Endothelial cell (in vitro differentiated cells): ENCODE data around the gene TMEM44. TPM values are rescaled to one million over a fixed set of nuclear protein-coding genes. Genes with fewer than 3 reads are reported as not detected.

Experiments used
- DNase-seq: peaks from one replicate; pipeline ENCODE4 v3.0.0; 2021; ENCODE audit warnings: low spot score
- H3K27ac Mint-ChIP-seq: one replicate; pipeline ENCODE4 v1.8.0; 2021; ENCODE audit warnings: mixed read lengths, inconsistent platforms; ENCODE audit not compliant: unreplicated experiment
- H3K27me3 Mint-ChIP-seq: one replicate; pipeline ENCODE4 v1.8.0; 2021; ENCODE audit warnings: mild to moderate bottlenecking, moderate library complexity, mixed read lengths, inconsistent platforms; ENCODE audit not compliant: unreplicated experiment
- H3K36me3 Mint-ChIP-seq: one replicate; pipeline ENCODE4 v1.8.0; 2021; ENCODE audit warnings: mild to moderate bottlenecking, low read depth, mixed read lengths, inconsistent platforms; ENCODE audit not compliant: unreplicated experiment
- H3K4me1 Mint-ChIP-seq: one replicate; pipeline ENCODE4 v1.8.0; 2021; ENCODE audit warnings: mild to moderate bottlenecking, mixed read lengths, inconsistent platforms; ENCODE audit not compliant: unreplicated experiment
- H3K4me3 Mint-ChIP-seq: one replicate; pipeline ENCODE4 v1.8.0; 2021; ENCODE audit warnings: mild to moderate bottlenecking, mixed read lengths, inconsistent platforms; ENCODE audit not compliant: unreplicated experiment
- H3K9me3 Mint-ChIP-seq: one replicate; pipeline ENCODE4 v1.8.0; 2021; ENCODE audit warnings: mixed read lengths, inconsistent platforms; ENCODE audit not compliant: unreplicated experiment
- total RNA-seq: library from RNA; stranded (reverse); fragmentation: NEBNext Ultra II Directional; extraction: Animal tissue kit (Norgen Biotek cat#: 25700); gene quantifications from one replicate; pipeline ENCODE4 v1.2.1, GENCODE V29; 2021; ENCODE audit not compliant: unreplicated experiment
- TF ChIP-seq, protein P1 (sequence below): fragments of 200-600 bp; sonication (generic); IDR thresholded peaks from one replicate; pipeline ENCODE4 v1.5.0; 2021; ENCODE audit warnings: antibody characterized with exemption; ENCODE audit not compliant: unreplicated experiment

Gene TMEM44
- total RNA-seq, 1 donor from 2014 or later: 51.1 TPM

DNA sequence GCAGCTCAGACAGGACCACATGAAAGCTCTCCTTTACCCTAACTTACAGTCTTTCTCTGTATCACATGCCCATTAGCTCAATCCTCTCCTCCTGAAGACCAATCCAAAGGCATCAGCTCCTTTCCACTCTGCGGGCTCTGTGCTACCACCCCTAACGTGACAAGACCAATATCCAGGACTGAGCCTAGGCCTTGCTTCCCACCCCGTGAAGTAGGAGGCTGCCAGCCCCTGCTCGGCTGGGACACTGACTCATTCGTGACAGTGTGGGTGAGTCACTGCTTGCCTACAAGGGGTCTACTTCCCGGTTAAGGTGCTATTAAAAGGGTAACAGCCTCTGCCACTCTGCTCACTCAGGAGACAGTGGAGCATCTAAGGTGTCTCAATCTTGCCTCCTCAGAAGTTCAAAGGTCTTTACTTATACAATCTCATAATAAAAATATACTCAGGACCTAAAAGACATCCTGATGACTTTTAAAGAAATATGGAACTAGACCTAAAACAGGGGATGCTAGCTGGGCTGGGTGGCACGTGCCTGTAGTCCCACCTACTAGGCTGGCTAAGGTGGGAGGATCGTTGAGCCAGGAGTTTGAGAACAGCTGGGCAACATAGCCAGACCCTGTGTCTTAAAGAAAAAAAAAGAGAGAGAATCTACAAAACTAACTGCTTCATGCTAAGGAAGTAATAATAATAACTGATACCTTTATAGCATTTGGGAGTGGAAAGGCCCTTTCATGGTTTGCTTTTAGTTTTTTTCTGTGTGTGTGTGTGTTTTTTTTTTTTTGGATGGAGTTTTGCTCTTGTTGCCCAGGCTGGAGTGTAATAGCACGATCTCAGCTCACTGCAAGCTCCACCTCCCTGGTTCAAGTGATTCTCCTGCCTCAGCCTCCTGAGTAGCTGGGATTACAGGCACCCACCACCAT, 55.0 kb downstream of the TMEM44 start:
- Mint-ChIP-seq H3K27me3 (peaks cover 9% of the 10 kb centered on the region), H3K4me3 (no peak overlapping the region), H3K4me1 (no peaks in the 10 kb centered on the region), H3K36me3 (no peaks in the 10 kb centered on the region), H3K9me3 (no peaks in the 10 kb centered on the region), H3K27ac (no peak overlapping the region)
- TF ChIP-seq, protein P1, sequence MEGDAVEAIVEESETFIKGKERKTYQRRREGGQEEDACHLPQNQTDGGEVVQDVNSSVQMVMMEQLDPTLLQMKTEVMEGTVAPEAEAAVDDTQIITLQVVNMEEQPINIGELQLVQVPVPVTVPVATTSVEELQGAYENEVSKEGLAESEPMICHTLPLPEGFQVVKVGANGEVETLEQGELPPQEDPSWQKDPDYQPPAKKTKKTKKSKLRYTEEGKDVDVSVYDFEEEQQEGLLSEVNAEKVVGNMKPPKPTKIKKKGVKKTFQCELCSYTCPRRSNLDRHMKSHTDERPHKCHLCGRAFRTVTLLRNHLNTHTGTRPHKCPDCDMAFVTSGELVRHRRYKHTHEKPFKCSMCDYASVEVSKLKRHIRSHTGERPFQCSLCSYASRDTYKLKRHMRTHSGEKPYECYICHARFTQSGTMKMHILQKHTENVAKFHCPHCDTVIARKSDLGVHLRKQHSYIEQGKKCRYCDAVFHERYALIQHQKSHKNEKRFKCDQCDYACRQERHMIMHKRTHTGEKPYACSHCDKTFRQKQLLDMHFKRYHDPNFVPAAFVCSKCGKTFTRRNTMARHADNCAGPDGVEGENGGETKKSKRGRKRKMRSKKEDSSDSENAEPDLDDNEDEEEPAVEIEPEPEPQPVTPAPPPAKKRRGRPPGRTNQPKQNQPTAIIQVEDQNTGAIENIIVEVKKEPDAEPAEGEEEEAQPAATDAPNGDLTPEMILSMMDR: no peak
- no peak for DNase-seq

- Mint-ChIP-seq H3K27me3 (peaks cover 9% of the 10 kb centered on the region), H3K36me3 (no peaks in the 10 kb centered on the region), H3K4me1 (peaks cover 10% of the 10 kb centered on the region), H3K9me3 (no peaks in the 10 kb centered on the region), H3K4me3 (no peak overlapping the region), H3K27ac (no peak overlapping the region)
- no peak for DNase-seq
- TF ChIP-seq, protein P1: no peak
Observed at GRCh38 chr3:194575484-194576210, 57.6 kb downstream of the TMEM44 start.

DNA sequence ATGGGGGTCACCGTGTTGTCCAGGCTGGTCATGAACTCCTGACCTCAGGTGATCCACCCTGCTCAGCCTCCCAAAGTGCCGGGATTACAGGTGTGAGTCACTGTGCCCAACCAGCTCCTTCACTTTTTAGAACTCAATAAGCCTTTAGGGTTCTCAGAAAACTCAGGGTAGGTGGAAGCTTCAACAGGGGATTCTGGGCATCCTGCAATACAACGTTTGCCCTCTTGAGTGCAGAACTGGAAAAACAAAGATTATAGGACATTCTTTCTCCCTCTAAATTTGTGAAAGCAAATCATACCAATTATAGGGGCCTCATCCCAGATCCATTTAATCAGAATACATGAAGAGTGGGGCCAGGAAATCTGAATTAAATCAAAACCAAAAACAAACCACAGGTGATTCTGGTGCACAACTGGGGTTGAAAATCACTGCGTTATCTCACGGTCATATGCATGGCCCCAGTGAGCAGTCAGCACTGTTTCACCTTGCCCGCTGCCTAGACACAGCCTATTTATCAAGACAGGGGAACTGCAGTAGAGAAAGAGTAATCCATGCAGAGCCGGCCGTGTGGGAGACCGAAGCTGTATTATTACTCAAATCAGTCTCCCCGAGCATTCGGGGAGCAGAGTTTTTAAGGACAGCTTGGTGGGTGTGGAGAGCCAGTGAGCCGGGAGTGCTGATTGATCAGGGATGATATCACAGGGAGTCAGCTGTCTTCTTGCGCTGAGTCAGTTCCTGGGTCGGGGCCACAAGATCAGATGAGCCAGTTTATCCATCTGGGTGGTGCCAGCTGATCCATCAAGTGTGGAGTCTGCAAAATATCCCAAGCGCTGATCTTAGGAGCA, 58.4 kb downstream of the TMEM44 start:
- Mint-ChIP-seq H3K27ac (no peak overlapping the region), H3K4me3 (no peak overlapping the region), H3K4me1 (peaks cover 10% of the 10 kb centered on the region), H3K9me3 (no peaks in the 10 kb centered on the region), H3K36me3 (no peaks in the 10 kb centered on the region), H3K27me3 (peaks cover 11% of the 10 kb centered on the region)
- no peak for DNase-seq
- TF ChIP-seq, protein P1: no peak

DNA sequence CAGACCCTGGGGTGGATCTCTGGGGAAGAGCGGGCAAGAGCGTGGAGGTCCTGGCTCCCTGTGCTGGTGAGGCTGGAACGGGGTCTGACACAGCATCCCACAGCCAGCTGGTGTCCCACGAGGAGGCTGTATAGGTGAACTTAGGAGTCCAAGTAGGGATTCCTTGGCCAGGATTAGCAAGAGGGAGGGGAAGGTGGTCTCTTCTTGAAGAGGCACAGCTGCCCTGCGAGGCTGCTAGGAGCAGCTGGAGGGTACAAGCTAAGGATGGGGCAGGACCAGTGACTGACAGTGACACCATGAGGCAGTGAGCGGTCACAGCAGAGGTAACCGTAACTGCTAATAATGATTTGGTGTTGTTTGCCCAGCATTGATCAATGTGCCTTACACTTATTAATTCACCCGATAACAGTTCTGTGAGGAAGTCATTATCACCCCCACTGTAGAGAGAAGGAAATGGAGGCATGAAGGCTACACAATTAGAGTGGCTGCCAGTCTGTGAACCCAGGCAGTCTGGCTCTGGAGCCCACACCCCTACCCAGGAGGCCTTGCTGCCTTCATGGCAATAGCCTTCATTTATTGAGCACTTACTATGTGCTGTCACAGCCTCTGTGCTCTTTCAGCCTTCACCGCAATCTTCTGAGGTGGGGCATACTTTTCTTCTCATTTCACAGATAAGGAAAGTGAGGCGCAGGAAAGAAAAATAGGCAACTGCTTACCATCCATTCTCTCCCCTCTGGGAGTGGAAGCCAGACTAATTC, 59.4 kb downstream of the TMEM44 start:
- peaks cover 10% of the 10 kb centered on the region for H3K4me1 Mint-ChIP-seq
- DNase-seq: peak; percentile 33
- no peak overlapping the region for H3K27ac Mint-ChIP-seq
- H3K9me3 Mint-ChIP-seq: no peaks in the 10 kb centered on the region
- TF ChIP-seq, protein P1: peak; percentile 19
- peaks cover 9% of the 10 kb centered on the region for H3K27me3 Mint-ChIP-seq
- H3K36me3 Mint-ChIP-seq: no peaks in the 10 kb centered on the region
- H3K4me3 Mint-ChIP-seq: no peak overlapping the region
